Measurements from ENCODE around the gene RREB1.
"Not testable (repeated sequence)": the region's sequence is repeated elsewhere in the genome, so short reads cannot be mapped to it uniquely, and the experiment has no call there.

The RREB1 gene

GRCh38 chr6:7147051-7147671, 39.4 kb downstream of the RREB1 start:
- no peak for DNase-seq

GRCh38 chr6:7148100-7148822, 40.5 kb downstream of the RREB1 start:
- no peak for DNase-seq

DNA sequence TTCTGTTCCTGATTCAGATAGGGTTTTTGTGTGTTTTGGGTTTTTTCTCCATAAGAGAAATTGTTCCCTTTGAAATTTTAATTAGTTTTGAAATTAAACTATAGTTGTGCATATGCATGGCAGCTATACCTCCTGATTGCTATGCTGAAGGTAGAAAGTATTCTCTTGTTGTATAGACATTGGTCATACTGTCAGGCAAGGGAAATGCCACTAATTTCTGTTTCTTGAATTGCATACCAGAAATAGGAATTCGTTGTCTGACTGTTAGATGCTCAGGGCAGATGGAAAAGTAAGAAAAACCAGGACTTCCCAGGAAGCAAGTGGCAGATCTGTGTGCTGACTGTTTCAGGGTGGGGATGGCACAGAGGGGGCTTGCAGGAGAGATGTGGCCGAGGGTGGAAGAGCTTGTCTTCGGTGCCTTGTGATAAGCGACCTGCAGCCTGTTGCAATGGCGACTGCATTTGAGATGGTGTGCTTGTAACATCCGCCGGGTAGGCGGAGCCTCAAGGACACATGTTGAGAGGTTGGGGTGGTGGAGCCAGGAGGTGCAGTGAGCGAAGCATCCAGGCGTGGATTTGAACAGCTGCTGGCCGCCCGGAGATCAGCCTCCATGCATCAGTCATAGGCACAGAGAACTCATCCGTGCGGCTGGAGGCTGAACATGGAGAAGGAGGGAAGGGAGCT, 42.8 kb downstream of the RREB1 start:
- DNase-seq, result no peak

- no peak for DNase-seq
Observed at GRCh38 chr6:7151381-7151780, 43.6 kb downstream of the RREB1 start.

GRCh38 chr6:7152462-7152861, 44.7 kb downstream of the RREB1 start:
- DNase-seq, result no peak

DNA sequence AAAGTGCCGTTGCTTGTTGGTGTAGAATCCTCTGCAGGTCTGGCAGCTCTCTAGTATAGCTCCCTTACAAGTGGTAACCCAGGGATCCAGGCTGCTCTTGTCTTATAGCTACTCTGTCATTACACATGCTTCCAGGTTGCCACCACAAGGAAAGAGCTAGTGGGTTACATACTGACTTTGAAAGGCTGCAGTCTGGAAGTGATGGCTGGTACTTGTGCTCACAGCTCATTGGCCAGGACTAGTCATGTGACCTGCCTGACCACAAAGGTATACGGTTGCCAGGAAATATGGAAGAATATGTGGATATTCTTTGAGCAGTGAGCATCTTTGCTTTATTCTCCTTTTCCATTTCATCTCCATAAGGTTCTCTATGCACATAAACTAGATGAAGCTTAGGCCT, 46.0 kb downstream of the RREB1 start:
- DNase-seq, result no peak

- DNase-seq, result peak; percentile 92
Observed at GRCh38 chr6:7154341-7155139, 46.8 kb downstream of the RREB1 start.

- no peak for DNase-seq
Observed at GRCh38 chr6:7155871-7156579, 48.3 kb downstream of the RREB1 start.

GRCh38 chr6:7156643-7157278, 49.0 kb downstream of the RREB1 start:
- DNase-seq, result no peak

GRCh38 chr6:7157307-7157706, 49.5 kb downstream of the RREB1 start:
- DNase-seq, result not testable (repeated sequence)

DNA sequence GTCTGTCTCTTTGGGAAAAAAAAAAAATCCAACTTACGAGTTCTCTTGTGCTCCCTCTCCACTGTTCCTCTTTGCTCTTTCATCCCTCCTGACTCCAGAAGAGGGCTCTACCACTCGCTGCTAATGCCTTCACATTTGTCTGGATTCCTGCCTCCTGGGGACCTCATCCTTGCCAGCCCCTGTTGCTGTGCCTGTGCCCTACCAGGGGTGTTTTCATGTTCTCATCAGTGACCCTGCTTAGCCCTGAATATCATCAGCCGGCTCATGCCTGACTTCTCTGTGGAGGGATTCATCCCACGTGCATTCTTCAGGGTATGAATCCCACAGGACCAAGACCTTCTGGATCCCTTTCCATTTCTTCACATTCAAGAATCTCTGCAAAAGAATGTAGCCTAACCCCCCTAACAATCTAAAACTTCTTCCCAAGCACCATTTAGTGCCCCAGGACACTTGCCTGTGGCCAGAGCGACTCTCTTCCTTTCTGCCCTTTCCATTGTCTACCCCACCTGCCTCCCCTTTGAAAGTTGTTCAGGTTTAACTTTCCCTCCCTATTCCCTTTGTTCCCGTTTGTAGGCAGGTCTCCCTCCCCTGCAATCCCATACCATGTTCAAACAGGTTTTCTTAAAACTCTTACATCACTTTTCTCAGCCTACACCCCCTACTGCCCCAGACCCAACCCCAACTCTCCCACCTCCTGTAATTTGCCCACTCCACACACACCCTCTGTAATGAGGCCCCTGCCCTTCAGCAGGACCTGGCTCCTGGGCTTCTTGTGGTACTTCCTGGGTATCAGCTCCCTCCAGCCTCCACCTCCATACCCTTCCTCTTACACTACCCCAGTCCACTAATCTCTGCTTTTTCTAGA, 50.2 kb downstream of the RREB1 start:
- no peak for DNase-seq

- no peak for DNase-seq
Observed at GRCh38 chr6:7159790-7160525, 52.2 kb downstream of the RREB1 start.

DNA sequence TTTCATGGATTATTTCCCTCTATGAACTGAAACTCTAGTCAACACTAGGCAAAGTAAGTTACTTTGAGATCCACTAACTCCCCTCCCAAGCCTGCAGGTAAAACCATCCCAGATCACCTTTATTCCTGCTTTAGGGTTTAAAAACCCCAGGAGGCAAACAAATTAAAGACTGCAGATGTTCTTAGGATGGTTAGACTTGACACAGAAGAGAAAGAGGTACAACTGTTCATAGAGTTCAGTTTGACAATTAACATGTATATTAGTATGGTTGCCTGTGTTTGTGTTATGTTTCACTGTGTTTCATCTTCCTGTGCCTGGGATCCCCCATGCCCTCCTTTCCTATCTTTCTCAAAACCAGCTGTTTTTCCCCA, 53.5 kb downstream of the RREB1 start:
- no peak for DNase-seq

GRCh38 chr6:7161845-7162244, 54.1 kb downstream of the RREB1 start:
- DNase-seq, result no peak

DNA sequence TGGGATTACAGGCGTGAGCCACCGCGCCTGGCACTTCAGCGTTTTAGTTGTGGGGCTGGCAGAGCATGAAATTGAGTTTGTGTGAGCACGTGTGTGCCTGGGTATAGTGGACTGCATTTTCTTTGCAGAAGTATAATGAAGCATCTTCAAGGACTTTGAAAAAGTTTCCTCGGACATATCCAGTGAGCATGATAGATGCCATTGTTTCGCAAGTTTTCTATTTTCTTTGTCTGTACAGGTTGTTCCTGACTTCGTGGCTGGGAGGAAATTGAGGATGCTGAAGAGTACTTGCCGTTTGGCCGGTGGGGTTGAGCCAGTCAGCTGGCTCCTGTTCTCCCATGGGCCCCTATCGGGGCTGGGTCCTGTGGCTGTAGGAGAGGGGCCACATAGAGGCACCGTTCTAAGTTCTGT, 55.9 kb downstream of the RREB1 start:
- DNase-seq, result no peak

GRCh38 chr6:7164536-7165001, 56.8 kb downstream of the RREB1 start:
- no peak for DNase-seq

DNA sequence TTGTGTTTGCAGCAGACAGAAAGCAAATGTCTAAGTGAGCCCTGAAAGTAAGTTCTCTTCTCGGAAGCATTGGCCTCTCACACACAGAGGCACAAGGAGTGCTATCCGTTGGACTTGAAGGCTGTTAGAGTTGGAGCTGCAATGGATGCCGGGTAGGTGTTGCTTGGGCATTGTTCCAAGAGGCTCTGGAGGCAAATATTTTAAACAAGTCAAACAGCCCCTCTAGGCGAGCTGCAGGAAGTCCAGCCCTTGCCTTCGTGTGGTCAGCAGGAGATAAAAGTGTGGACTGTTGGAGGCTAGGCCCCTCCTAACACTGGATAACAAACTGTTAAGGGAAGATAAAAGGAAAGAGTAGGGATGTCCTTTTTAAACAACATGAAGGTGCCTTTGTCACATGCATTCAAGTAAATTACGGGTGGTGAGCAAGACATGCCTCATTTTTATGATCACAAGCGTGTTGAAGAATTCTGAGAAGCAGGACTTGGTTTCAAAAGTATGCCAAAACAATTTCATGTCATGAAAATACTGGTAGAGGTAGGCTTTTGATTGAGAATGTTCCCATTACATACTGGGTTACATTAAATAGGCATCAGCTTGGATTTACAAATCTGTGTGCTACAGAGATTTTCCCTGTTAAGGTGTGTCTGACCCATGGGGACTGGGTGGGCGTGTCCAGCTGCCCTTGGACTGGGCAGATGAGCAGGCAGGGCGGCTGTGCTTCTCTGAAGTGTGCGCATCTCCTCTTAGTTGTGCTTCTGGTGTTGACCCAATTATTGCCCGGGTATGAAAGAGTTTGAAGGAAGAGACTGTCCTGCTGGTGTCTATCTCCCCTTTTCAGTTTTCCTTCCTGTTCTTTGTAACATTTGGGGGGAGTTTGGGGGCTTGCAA, 57.5 kb downstream of the RREB1 start:
- no peak for DNase-seq

DNA sequence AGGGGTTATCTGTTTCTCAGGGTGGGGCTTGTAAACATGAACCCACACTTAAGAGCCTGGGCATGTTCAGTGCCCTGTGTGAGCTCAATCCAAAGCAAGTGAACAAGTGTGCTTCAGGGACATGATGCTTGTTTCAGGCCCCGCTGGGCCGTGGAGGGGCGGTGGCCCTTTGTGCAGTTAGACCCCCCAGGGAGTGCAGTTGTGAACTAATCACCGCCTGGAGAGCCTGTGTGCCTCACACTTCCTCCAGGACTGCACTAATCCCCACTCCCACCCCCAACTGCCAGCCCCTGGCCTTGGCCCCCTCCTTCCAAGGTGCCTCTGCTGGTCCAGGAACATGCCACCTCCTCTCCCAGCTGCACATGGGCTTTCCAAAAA, 58.1 kb downstream of the RREB1 start:
- DNase-seq, result no peak
